Measurements from ENCODE around the gene ADGRF3.
"Not testable (repeated sequence)": the region's sequence is repeated elsewhere in the genome, so short reads cannot be mapped to it uniquely, and the experiment has no call there.

Gene ADGRF3

GRCh38 chr2:26317377-26318105, 29.0 kb downstream of the ADGRF3 start:
- DNase-seq: no peak

GRCh38 chr2:26316845-26317244, 29.7 kb downstream of the ADGRF3 start:
- no peak for DNase-seq

GRCh38 chr2:26316041-26316440, 30.5 kb downstream of the ADGRF3 start:
- DNase-seq: no peak

- no peak for DNase-seq
These were observed 32.3 kb downstream of the ADGRF3 start for GRCh38 chr2:26314243-26314642.

- no peak for DNase-seq
These were observed 33.1 kb downstream of the ADGRF3 start for GRCh38 chr2:26313446-26313845.

- no peak for DNase-seq
These were observed 34.1 kb downstream of the ADGRF3 start for GRCh38 chr2:26312471-26312870.

GRCh38 chr2:26309921-26310320, 36.7 kb downstream of the ADGRF3 start:
- no peak for DNase-seq

- no peak for DNase-seq
These were observed 41.0 kb downstream of the ADGRF3 start for GRCh38 chr2:26305540-26305939.

GRCh38 chr2:26305094-26305493, 41.5 kb downstream of the ADGRF3 start:
- DNase-seq: not testable (repeated sequence)

GRCh38 chr2:26302846-26303245, 43.7 kb downstream of the ADGRF3 start:
- DNase-seq: no peak

- DNase-seq: no peak
These were observed 46.2 kb downstream of the ADGRF3 start for GRCh38 chr2:26300234-26300925.

GRCh38 chr2:26299471-26300101, 47.0 kb downstream of the ADGRF3 start:
- DNase-seq: peak; percentile 77

GRCh38 chr2:26298638-26299393, 47.8 kb downstream of the ADGRF3 start:
- peak; percentile 73 for DNase-seq

GRCh38 chr2:26298286-26298637, 48.3 kb downstream of the ADGRF3 start:
- no peak for DNase-seq

- peak; percentile 86 for DNase-seq
These were observed 49.5 kb downstream of the ADGRF3 start for GRCh38 chr2:26297061-26297460.

- no peak for DNase-seq
These were observed 51.1 kb downstream of the ADGRF3 start for GRCh38 chr2:26295511-26295910.

- peak; percentile 72 for DNase-seq
These were observed 53.9 kb downstream of the ADGRF3 start for GRCh38 chr2:26292646-26293045.

GRCh38 chr2:26290001-26290400, 56.6 kb downstream of the ADGRF3 start:
- DNase-seq: no peak

- DNase-seq: no peak
These were observed 60.7 kb downstream of the ADGRF3 start for GRCh38 chr2:26285931-26286330.

- no peak for DNase-seq
These were observed 62.5 kb downstream of the ADGRF3 start for GRCh38 chr2:26284132-26284531.

GRCh38 chr2:26283606-26284005, 63.0 kb downstream of the ADGRF3 start:
- DNase-seq: no peak

GRCh38 chr2:26281226-26281625, 65.4 kb downstream of the ADGRF3 start:
- DNase-seq: no peak

- DNase-seq: no peak
These were observed 66.7 kb downstream of the ADGRF3 start for GRCh38 chr2:26279886-26280285.

Data from islet precursor cell (in vitro differentiated cells).